ENCODE data around the gene IFNGR1.
"Not testable (repeated sequence)": the region's sequence is repeated elsewhere in the genome, so short reads cannot be mapped to it uniquely, and the experiment has no call there.

The IFNGR1 gene

DNA sequence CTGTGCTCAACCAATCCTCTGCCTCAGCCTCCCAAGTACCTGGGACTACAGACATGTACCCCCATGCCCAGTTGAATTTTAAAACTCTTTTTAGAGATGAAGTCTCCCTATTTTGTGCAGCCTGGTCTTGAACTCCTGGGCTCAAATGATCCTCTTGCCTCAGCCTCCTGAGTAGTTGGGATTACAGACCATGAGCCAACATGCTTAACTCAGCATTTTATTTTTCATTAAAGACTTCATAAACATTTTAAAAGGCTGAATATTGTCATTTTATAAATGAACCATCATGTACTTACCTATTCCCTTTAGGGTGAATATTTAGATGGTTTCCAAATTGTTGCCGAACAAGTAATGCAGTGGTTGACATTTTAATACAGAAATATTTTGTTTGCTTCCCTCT lies 16.5 kb upstream of the IFNGR1 start:
- DNase-seq, result no peak

DNA sequence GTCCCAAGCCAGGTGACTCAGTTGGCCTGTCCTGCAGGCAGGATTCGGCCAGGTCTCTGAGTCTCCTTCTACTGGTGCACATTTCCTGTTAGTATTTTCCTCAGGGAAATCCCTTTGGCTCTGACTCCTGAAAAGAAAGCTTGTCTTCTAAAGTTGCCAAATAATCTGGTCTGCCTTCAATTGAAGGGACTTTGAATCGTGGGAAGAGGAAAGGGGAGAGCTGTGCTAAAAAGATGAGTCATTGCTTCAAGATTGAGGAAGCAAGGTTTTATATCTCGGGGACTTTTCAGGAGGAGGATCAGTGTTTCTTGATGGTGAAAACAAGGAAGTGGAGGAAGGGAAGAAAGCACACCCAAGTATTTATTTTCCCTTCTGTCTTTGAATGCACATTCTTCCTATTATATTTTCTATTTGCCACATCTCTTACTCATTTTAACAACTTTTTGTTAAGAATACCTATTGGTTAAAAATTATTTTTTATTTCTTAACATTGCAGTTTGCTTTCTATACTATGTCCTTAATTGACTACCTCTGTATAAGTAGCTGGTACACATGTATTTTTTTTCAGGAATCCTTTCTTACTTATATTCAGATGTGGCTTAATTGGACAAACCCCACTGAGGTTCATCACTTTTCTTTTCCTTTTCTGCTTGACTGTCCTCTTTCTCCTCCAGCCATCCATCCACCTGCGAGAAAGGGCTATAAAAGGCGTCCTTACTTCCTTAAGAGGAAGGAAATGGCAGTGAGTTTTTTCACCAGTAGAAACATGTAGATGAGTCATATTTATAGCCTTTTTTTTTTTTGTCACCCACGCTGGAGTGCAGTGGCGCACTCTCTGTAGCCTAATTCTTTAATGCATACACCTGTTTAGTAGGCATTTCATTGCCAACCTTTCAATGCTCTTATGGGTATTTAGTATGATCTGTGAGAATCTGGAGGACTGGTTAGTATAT lies 15.0 kb upstream of the IFNGR1 start:
- DNase-seq, result no peak

DNA sequence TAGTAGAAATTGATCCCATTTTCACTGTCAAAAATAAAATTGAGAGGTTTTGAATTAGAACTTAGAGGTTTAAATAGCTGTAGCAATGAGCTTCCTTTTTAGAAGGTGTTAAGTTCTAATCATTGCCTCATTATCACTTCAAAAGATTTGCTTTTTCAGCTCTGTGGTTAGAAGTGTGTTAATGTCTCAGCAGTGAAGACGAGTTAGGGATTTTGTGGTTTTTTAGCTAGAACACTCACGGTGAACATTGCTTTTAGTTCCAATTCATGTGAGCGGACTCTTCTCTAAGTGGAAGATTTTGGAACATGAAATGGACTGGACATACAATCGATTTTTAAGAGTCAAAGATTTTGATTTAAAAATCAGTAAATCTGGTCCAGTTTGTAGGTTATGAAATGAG lies 12.7 kb upstream of the IFNGR1 start:
- no peak for DNase-seq

DNA sequence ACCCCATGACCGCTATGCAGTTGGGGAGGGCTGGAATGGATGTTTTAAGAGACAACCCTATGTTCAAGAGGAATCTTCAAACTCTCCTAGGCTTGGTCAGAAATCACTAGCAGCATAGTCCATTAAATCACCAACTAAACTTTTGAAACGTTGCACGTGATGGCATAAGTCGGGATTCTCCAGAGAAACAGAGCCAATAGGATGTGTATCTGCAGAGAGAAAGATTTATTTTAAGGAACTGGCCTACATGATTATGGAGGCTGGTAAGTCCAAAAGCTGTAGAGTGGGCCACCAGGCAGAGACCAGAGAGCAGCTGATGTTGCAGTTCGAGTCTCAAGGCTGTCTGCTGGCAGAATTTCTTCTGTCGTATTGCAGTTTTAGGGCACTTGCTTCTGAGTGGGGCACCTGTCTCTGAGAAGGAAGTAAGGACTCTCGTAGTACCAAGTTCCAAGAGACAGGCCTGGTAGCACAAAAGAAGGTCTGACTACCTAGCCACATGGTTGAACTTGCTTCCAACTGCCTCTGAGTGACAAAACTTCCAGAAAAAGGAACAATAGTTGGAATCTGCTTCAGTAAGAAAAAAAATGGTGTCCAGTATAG lies 11.9 kb upstream of the IFNGR1 start:
- DNase-seq, result no peak

DNA sequence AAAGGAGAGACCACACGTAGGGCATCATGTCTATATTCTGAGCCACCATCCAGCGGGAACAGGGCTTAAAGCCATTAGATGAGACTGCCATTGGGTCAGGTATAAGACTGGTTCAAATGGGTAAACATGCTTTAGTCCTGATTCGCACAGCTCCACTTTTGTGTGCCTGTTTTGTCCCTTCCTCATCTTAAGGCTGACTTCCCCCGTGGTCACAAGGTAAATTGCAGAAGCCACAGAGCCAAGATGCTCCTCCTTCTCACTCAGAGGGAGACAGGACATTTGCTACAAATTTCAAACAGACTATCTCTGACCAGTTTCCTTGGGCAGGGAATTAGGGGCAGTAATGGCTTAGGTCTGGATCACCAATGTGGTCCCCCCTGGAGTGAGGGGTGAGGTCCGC lies 11.4 kb upstream of the IFNGR1 start:
- DNase-seq, result no peak

DNA sequence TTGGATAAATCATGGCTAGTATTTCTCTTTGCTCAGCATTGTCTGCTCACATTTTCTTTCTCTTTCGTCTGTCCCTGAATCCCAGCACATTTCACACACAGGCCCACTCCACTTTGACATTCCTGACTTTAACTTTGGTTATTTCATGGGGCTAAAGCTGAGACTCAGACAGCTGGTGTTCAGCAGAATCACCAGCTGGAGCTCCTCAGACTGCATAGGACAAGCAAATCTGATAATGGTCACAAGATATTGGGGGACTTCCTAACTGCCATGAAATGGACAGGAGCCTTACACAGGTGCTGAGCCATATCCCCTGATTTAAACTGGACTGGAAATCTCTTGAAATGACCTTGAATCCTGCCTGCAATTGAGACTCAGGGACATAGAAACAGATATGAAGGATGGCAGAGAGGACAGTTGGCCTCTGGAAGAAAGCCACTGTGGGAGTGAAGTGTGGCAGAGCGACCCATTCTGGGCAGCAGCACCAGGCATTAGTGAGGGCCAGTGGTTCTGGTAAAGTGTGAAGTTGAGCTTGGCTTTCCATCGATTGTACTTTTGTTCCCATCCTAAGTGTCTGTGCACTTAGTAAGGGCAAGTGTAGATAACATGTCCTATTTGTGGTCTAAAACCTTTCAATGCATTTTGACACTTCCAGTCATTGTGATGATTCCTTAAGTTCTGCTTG lies 10.0 kb upstream of the IFNGR1 start:
- no peak for DNase-seq

DNA sequence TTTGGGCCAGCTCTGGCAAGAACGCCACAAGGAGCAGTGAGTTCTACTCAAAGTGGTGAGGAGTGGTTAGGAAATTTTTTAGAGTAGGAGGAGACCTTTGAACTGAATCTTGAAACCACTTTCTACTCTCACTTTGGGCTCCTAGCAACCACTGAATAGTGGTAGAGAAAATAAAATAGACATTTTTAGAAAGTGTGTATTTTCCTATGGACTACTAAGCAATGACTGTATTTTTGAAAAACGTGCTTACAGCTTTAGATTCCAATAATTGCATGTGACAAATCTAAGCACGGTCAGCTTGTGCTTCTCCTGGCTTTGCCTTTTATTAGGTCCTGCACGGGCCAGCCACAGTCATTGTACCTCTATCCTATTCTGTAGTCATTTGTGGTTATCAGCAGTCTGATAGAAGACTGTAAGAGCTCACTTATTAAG lies 8.7 kb upstream of the IFNGR1 start:
- no peak for DNase-seq

DNA sequence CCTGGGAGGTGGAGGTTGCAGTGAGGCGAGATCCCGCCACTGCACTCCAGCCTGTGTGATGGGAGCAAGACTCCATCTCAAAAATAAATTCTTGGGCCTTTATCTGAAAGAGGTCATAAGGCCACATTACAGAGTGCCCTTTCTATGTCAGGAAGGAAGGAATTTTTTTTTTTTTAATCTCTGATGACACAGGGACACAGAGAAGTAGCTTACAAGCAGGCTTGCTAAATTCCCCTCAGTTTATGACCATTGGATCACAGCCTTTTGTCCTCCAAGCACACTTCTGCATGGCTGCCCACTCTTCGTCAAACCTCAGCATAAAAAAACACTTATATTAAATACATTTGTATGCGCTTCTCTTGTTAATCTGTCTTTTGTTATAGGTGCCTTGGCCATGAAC lies 7.5 kb upstream of the IFNGR1 start:
- no peak for DNase-seq

DNA sequence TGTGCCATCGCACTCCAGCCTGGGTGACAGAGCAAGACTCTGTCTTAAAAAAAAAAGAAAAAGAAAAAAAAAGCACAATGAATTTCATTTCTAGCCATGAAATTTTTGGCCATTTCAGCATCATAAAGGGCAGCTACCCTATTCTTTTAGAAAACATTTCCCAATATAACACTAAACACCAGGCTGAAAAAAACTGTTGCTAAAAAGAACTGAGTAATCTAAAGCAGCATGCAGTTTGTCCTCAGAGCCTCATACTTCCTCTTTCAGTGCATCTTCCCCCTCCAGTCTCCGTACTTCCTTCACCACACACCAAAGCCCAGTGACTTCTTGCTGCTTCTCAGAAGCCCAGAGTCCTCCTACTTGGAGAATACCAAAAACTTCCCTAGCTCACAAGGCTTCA lies 5.6 kb upstream of the IFNGR1 start:
- DNase-seq, result no peak

DNA sequence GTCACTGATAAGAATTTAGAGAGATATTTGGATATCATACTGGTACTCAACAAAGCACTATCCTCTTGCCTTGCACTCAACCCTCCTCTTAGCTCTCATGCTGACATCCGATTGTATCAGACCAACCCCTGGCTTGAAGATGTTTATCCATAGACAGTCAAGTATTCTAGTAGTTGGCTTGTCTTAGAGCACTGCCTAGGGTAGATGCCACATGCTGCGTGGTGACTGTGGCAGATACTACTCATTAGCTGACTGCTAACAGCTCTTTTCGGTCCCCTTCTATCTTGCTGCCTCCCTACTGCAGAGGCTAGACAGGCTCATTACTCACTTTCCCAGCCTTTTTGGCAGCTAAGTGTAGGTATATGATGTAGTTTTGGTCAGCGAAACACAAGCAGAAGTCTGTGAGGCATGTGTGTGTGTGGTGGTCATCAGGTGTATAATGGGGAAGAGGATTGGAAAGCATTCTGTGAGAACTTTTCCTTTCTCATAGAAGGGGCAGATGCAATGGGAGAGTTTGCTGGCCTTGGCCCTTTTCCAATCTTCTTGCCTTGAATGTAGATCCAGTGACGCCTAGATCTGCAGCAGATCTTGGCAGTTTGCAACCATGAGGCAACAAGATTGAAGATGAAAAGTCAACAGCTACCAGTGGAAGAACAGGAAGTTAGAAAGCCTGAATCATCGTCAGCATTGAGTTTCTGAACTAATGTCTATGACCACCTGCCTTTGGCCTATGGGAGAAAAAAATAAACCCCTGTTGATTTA lies 4.4 kb upstream of the IFNGR1 start:
- DNase-seq, result no peak

DNA sequence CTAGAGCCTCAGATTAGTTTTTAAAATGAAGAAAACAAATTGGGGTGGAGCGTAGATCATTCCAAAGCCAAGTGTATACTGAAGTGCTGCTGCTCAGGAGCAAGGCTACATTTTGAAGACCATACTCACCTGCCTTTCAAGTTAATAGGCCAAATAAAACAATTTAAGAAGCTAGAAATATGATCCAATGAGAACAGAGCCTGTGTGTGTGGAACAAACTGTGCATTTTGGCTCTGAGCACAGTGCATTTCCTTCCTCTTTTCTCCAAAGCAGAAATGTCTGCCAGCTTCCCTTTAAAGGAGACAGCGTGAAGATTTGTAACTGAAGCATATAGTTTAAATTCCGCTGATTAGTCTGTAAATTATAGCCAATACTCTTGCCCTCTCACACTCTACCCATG lies 3.2 kb upstream of the IFNGR1 start:
- DNase-seq, result no peak

DNA sequence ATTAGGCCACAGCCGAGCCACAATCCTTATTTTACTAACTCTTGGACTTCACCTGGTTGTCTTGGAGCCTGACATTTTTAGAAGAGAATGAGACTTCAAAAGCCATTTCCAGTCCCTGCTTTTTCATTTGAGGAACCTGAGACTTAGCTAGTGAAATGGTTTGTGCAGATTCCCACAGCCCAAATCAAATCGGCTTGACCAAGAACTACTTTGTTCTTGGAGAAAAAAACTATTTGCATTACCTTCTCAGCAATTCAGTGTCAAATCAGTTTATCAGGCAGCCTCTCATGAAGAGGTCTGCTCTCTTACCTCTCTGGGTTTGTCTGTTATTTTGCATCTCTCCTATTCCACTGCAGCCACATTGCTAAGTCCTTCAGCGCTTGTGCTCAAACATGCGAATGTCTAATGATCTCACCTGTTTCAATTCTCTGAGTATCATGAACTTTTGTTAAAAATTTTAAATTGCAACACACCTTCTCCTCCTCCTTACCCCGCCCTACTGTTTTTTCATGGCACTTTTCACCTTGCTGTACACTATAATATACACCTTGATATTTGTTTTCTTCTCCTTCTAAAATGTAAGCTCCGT lies 573 bp upstream of the IFNGR1 start:
- no peak for DNase-seq

DNA sequence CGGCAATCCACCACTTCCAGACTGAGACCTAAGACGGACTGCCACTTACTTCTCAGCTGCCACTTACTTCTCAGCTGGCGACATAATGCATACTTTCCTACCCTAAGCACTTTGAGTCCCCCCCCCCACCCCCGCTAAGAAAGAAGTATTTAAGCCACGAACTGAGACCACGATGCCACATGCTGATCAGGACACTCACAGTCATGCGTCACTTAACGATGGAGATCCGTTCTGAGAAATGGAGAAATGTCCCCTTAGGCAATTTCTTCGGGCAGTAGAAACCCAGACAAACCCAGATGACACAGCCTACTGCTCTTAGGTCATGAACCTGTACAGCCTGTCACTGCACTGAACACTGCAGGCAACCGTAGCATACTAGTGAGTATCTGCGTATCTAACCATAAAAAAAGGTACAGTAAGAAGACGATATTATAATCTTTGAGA lies 690 bp downstream of the IFNGR1 start:
- DNase-seq, result peak; percentile 14

DNA sequence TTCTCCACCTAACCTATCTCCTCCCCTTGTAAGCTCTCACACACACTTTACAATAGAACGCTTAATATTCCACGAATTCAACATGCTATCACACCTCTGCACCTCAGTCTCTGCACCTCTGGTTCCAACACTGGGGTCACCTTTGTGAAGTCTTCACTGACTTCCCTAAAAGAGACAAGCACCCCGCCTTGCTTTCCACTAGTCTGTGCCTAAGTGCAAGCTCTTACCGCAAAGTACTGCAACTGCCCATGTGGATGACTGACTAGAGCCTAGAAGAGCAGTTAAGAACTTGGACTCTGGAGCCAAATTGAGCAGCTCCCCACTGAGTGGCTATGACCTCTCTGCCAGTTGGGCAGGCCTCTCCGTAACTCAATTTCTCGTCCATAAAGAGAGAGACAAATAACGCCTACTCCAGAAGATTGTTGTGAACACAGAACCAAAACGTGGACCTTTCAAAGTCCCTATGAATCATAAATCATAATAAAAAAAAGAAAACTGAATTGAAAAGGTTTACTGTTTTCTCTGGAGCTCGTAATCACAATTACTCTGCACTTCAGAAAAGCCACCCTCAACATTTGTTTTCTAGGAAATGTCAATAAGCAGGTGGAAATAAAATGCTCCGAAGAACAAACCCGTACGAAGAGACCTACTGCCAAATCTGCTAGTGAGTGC lies 1.2 kb downstream of the IFNGR1 start:
- DNase-seq, result no peak

DNA sequence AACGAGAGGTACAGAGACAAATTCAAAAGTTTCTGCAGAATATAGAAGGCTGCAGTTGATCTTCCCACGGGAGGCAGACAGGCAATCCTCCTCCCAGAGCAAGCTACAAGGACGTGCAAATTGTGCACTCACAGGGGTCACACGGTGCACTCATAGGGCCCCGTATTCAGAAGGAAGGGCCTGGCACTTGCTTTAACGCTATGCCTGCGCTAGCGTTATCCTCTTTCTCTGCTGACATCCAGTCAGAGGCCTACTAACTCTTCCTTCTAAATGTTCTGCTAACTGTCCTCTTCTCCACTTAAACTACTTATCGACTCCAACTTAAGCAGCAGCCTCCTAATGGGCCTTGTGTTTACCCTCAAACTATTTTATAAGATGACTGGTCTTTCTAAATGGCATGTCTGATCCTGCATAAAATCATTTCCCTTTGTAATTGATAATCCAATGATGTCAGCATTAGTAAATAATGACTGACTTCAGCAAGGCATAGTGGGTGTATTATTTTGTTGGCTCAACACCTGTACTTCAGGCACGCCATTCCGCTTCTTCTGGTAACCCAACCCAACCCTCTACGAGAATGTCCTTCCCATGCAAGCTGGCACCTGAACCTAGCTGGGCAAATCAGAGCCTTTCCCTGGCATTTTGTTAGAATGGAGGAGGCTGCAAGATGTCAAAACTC lies 2.2 kb downstream of the IFNGR1 start:
- no peak for DNase-seq

DNA sequence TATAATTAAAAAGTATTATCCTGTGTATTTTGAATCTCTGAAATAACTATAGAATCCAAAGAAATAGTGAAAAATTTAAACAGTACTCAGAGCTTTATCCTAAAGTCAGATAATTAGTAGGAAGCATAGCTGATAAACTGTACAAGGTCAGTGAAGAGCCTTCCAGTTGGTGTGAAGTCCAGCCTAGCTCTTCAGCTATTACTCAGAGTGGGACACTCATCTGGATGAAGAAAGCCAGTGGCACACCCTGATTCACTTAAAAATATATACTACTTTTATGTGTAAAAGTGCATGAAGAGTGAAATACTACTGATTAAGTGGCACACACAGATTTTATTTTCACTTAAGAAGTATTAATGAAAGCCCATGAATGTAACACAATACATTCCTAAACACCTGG lies 3.1 kb downstream of the IFNGR1 start:
- DNase-seq, result no peak

DNA sequence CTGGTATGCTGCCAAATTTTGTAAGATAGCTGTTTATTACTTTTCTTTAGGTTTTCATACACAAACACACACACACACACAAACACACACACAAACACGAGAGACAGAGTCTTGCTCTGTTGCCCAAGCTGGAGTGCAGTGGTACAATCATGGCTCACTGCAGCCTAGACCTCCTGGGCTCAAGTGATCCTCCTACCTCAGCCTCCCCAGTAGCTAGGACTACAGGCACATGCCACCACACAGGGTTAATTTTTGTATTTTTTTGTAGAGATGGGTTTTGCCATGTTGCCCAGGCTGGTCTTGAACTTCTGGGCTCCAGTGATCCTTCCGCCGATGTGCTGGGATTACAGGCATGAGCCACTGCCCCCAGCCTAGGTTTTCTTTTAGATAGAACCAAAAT lies 3.6 kb downstream of the IFNGR1 start:
- DNase-seq, result not testable (repeated sequence)

DNA sequence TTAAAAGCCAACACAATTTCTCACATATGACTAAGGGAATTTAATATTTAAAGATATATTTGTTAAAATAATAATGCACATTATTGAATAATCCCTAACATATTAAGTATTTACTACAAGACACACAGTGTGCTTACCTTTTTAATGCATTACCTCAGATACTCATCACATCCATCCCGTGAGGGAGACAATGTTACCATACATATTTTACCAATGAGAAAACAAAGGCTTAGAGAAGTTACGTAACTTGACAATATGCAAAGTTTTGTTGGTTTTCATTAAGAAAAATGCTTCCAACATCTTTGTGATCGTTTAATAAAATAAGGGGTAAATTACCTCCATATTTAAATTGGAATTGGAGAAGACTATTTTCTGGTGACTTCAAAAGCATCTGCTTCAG lies 4.3 kb downstream of the IFNGR1 start:
- DNase-seq, result no peak

DNA sequence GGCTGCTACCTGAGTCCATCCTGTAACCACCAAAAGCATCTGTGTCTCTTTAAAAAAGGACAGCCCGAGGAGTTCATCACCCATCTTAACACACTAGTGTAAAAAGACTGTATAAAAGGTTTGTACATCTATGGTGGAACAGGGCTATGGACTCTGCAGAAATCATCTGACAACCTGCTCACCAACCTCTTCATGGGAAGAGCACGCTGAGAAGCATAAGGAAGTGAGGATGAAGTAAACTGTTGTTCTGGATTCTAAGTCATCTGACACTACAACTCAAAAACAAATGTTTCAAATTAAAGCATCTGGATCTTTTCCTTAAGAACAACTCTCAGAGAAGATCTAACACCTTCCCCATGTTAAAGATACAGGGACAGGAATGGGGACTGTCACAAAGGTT lies 5.4 kb downstream of the IFNGR1 start:
- no peak for DNase-seq

DNA sequence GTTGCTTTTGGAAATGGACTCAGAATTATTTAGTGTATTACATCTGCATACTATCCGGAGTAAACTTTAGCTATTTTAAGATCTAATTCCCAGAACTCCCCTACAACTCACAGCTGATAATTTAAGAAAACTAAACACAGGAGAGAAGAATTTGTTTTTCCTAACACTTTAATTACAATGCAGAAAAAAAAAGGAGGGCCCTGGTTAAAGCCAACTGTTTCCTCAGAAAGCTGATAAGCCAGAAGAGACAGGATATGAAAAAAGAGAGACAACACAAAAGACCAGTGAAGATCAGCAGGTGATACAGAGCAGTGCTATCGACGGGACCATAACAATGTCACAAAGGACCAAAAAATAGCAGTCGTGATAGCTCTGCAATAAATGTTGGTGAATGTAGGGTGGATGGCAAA lies 5.8 kb downstream of the IFNGR1 start:
- no peak for DNase-seq

DNA sequence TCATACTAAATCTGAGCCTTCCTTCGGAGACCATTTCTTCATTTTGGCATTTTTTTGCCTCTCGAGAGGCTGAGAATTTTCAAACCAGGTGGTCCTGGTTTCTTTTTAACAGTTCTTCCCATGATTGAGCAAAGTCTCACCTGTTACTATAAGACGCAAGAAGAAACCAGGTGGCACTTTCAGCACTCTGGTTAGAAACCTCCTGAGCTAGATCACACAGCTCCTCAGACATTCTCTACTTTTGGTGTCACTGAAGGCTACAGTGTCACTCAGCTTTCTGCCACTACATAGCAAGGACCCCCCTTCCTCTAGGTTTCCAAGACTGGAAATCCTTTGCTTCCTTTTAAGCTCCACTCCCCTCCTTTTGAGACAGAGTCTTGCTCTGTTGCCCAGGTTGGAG lies 7.3 kb downstream of the IFNGR1 start:
- no peak for DNase-seq

DNA sequence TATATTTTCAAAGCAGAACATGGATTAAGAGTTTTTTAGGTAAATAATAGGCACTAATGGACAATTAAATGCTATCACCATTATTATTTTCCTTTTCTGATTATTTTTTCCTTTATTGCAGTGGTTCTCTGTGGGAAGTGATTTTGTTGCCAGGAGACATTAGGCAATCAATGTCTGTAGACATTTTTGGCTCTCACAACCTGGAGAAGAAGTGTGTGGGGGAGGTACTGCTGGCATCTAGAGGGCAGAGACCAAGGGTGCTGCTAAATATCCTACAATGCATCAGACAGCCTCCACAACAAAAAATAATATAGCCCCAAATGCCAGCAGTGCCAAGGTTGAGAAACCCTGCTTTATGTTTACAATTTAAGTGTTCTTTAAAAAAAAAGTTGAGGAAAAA lies 8.3 kb downstream of the IFNGR1 start:
- DNase-seq, result no peak

Measured in activated effector memory CD4-positive, alpha-beta T cell treated with Interleukin-2 at 50 U/mL for 16 hours (primary cell).